Epithelial cell of proximal tubule (primary cell): Measurements from ENCODE around the gene RTL5. TPM values are rescaled to one million over a fixed set of nuclear protein-coding genes. Genes with fewer than 3 reads are reported as not detected.

Source experiments
- DNase-seq: peaks from one replicate; pipeline ENCODE4 v3.0.0-alpha.2; 2011; ENCODE audit warnings: low read depth
- H3K4me3 ChIP-seq: 2 replicates; pipeline ENCODE4 v1.5.1; 2011; ENCODE audit warnings: low read depth, mild to moderate bottlenecking, low read length
- total RNA-seq: library from RNA; depleted of rRNA; stranded (reverse); fragments of >200 nt; gene quantifications from 2 replicates; pipeline ENCODE4 v1.2.3, GENCODE V29; 2015
- TF ChIP-seq, protein P1 (sequence below): conservative IDR thresholded peaks from 2 replicates; pipeline ENCODE4 v1.5.1; 2012; ENCODE audit warnings: low read depth, mild to moderate bottlenecking, low read length

Gene RTL5
- total RNA-seq, 1 donor from 2014 or later: 0.86 TPM

DNA sequence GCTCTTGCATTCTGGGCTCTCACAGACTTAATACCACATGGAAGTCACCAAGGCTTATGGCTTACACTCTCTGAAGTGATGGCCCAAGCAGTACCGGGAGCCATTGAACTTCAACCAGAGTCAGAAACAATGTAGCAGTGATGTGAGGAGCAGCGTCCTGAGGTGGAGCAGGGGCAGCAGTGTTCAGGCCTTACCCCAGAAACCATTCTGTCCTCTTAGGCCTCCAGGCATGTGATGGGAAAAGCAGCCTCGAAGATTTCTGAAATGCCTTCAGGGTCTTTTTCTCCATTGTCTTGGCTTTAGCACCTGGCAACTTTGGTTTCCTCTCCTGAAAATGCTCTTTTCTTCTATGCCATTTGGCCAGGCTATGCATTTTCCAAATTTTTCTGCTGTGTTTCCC is 27.1 kb upstream of the RTL5 start:
- no peak for DNase-seq
- TF ChIP-seq, protein P1, sequence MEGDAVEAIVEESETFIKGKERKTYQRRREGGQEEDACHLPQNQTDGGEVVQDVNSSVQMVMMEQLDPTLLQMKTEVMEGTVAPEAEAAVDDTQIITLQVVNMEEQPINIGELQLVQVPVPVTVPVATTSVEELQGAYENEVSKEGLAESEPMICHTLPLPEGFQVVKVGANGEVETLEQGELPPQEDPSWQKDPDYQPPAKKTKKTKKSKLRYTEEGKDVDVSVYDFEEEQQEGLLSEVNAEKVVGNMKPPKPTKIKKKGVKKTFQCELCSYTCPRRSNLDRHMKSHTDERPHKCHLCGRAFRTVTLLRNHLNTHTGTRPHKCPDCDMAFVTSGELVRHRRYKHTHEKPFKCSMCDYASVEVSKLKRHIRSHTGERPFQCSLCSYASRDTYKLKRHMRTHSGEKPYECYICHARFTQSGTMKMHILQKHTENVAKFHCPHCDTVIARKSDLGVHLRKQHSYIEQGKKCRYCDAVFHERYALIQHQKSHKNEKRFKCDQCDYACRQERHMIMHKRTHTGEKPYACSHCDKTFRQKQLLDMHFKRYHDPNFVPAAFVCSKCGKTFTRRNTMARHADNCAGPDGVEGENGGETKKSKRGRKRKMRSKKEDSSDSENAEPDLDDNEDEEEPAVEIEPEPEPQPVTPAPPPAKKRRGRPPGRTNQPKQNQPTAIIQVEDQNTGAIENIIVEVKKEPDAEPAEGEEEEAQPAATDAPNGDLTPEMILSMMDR: no peak
- no peak overlapping the region for H3K4me3 ChIP-seq

DNA sequence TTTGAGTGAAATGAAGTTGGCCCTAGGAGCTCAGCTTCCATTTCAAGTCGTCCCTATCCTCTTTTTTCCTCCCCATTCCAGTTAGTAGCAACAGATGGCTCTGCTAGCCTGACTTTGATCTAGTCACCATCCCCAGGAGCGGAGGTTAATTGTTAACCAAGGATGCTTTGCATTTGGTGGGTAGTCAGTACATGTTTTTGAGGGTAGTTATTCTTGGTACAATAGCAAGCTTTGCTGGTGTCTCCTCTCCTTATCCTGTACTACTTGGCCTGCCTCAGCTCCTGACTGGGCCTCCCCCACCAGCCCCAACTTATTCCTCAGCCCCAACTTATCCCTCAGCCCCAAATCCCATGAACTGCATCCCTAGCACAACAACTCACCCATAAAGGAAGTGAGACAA is 14.8 kb upstream of the RTL5 start:
- DNase-seq: no peak
- H3K4me3 ChIP-seq: no peak overlapping the region
- TF ChIP-seq, protein P1: no peak

DNA sequence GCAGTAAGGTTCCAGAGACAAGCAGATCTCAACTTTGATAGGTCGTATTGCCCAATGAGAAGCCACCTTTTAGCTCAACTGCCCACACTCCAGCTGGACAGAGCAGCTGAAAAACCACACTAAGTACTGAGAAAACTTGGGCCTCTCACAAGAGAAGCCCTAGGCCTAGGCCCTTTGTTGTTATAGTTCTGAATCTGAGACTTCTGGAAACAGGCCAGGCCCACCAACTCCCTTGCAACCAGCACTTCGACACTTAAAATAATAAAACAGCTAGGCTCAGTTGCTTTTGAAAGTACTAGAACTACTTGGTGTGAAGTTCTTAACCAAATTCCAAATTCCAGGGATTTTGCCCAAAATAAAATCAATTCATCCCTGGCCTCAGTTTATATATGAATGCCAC is 13.5 kb upstream of the RTL5 start:
- no peak overlapping the region for H3K4me3 ChIP-seq
- DNase-seq: no peak
- TF ChIP-seq, protein P1: no peak

DNA sequence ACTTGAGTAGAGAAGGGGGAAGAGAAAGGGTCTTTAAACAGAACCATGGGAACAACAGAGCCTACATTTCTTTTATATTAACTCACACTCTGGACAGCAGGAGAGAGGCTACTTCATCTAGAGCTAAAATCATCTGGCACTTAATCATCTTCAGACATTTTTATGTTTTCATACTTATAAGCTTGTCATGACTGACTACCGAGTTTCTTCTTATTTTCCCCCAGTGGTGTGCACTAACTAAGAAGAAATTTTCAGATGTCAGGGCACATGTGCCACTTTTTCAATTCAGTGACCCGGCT is 11.8 kb upstream of the RTL5 start:
- no peak overlapping the region for H3K4me3 ChIP-seq
- no peak for DNase-seq
- TF ChIP-seq, protein P1: no peak

DNA sequence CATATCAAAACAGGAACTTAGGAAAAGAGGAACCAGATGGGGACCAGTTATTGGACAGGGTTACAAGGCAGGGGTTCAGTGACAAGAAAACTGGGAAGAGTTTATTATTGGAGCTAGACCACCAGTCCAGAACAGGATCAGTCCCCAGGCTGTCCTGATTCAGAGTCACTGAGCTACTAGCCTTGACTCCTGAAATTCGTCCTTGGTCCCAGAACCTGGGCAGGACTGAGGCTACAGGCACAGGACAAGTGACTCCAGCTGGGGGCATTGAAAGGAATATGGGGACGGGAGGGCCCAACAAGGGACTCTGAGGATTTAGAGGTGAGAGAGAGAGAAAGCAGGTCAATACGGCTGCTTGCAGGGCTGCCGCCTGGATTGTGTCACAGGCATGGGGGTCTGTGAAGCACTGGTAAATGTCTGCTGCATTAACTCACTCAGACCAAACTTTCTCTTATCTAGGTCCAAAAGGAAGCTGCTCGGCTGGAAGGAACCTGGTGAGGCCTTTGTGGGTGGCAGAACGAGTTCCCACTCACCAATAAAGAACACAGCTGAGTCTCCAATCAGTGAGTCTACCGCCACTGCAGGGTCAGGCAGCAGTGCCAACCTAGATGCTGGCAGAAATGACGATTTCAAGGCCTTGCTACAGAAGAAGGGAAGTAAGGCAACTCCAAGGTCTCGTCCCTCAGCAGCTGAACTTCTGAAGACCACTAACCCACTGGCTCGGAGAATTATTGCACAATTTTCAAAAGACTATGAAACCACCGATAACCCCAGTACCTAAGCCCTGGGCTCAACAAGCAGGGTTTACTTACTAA is 11.3 kb upstream of the RTL5 start:
- H3K4me3 ChIP-seq: no peak overlapping the region
- TF ChIP-seq, protein P1: no peak
- DNase-seq: no peak

DNA sequence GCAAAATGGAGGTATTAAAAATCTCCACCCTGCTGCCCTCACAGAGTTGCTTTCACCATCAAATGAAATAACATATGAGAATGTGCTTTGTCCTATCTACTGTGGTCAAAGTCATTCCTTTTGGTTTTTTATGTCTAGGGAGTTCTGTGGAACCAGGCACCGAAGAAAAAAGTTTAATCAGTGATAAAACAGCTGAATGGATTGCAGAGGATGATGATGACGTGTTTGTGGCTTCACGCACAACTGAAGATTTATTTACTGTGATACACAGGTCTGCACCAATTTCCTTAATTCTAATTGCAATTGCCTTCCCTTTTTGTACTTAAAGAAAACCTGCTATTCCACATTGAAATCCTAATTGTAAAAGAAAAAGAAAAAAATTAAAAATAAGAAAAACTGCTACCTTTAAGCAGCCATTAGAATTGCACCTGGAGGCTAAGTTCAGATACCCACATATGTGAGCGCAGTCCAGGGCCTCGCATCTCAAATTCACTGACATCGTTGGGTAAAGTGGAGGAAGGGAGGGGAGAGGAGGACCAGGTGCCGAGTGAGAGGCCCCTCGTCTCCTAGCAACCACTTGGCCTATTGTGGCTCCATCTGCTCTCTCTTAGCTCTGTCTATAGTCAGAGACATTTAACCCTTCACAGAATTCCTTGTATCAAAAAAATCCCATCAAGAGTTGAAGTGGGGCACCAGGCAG is 10.5 kb upstream of the RTL5 start:
- TF ChIP-seq, protein P1: no peak
- no peak for DNase-seq
- H3K4me3 ChIP-seq: no peak overlapping the region
